HCT116 (cell line): ENCODE results near the gene PHF2.

ENCODE experiments used
- CEBPB ChIP-seq: IDR thresholded peaks from 2 replicates; pipeline ENCODE4 v1.6.1; 2012; ENCODE audit warnings: low read depth
- CTCF ChIP-seq, 3 experiments: fragments of 200-600 bp in 1 of 3; sonication (generic) in 1 of 3; IDR thresholded peaks in 2 of 3; conservative IDR thresholded peaks in 1 of 3; 2 replicates each; pipeline ENCODE4 v1.5.1; 2012 to 2017; ENCODE audit warnings: low read depth in 2 of 3, low read length in 2 of 3, antibody characterized with exemption in 1 of 3, borderline replicate concordance in 1 of 3, control low read depth in 1 of 3, mild to moderate bottlenecking in 1 of 3, mixed read lengths in 1 of 3, mixed run types in 1 of 3, moderate library complexity in 1 of 3; ENCODE audit not compliant: insufficient read depth in 1 of 3
- EZH2phosphoT487 ChIP-seq: fragments of 200-600 bp; IDR thresholded peaks from 2 replicates; pipeline ENCODE4 v1.6.1; 2018; ENCODE audit warnings: antibody characterized with exemption, borderline replicate concordance
- JUND ChIP-seq: IDR thresholded peaks from 2 replicates; pipeline ENCODE4 v1.6.1; 2012
- POLR2A ChIP-seq: IDR thresholded peaks from 2 replicates; pipeline ENCODE4 v1.7.0; 2011; ENCODE audit warnings: borderline replicate concordance; ENCODE audit not compliant: insufficient read depth, insufficient read length; ENCODE audit errors: extremely low read depth
- POLR2AphosphoS5 ChIP-seq: IDR thresholded peaks from 2 replicates; pipeline ENCODE4 v1.6.1; 2011; ENCODE audit warnings: mild to moderate bottlenecking, low read depth, low read length, moderate library complexity
- ZFX ChIP-seq: fragments of 450-650 bp; IDR thresholded peaks from 2 replicates; pipeline ENCODE4 v1.6.1; 2017
- ZNF274 ChIP-seq: fragments of 200-500 bp; sonication (Bioruptor generic); IDR thresholded peaks from 2 replicates; pipeline ENCODE4 v1.6.1; 2014; ENCODE audit warnings: mild to moderate bottlenecking, low read depth, low read length, inconsistent platforms

GRCh38 chr9:93660352-93661046 lies 84.1 kb downstream of the PHF2 start:
- no peak for TF ChIP-seq CTCF (IDR thresholded peaks at IDR 0.05 in 2 of 3, conservative IDR thresholded peaks at IDR 0.05 in 1 of 3; ENCODE audit: borderline replicate concordance in 1 of 3, insufficient read depth in 1 of 3, low read depth in 2 of 3, low read length in 2 of 3)
- TF ChIP-seq POLR2A: no peak
- no peak for TF ChIP-seq JUND
- no peak for TF ChIP-seq ZFX
- no peak for TF ChIP-seq POLR2AphosphoS5
- no peak for TF ChIP-seq EZH2phosphoT487
- no peak for TF ChIP-seq ZNF274
- no peak for TF ChIP-seq CEBPB
